H1 (cell line): ENCODE measurements around the gene GJB1. TPM values are rescaled to one million over a fixed set of nuclear protein-coding genes. Genes with fewer than 3 reads are reported as not detected.
A peak's percentile ranks its signal among the peaks of the same experiment; 100 is the strongest.

Experiments used
- CTCF ChIA-PET: fragments of 300-600 bp; sonication (Branson Sonifier 250); formaldehyde crosslinking; loops from one replicate; lab custom pipeline; 2021; ENCODE audit not compliant: partially characterized antibody; lab: Charles Lee
- POLR2A ChIA-PET: fragments of 300-600 bp; sonication (Branson Sonifier 250); formaldehyde crosslinking; loops from one replicate; lab custom pipeline; 2021; ENCODE audit warnings: inconsistent platforms; ENCODE audit not compliant: partially characterized antibody; lab: Charles Lee
- DNase-seq, 2 experiments: peaks; one replicate each; pipeline versions ENCODE4 v3.0.0 to v3.0.0-alpha.2; 2010 to 2022; ENCODE audit warnings: low spot score in 2 of 2, low read depth in 1 of 2, mixed read lengths in 1 of 2
- FAIRE-seq: peaks from 2 replicates; lab custom pipeline; 2011; peaks lifted over from hg19 to GRCh38; lab: Jason Lieb, UNC
- H2AFZ ChIP-seq: 2 replicates; pipeline ENCODE4 v1.8.1; 2012; ENCODE audit warnings: low read length, inconsistent platforms
- H2AK5ac ChIP-seq: 2 replicates; pipeline ENCODE4 v1.6.1; 2013; ENCODE audit warnings: low read depth, low read length
- H2BK120ac ChIP-seq: replicated peaks from 2 replicates; pipeline ENCODE3; 2013; ENCODE audit warnings: low read depth, low read length, inconsistent platforms
- H2BK12ac ChIP-seq: 2 replicates; pipeline ENCODE4 v1.6.1; 2013; ENCODE audit warnings: low read depth, low read length
- H2BK15ac ChIP-seq: 2 replicates; pipeline ENCODE4 v1.6.1; 2013; ENCODE audit warnings: low read length
- H2BK20ac ChIP-seq: 2 replicates; pipeline ENCODE4 v1.6.1; 2013; ENCODE audit warnings: low read length
- H2BK5ac ChIP-seq: 2 replicates; pipeline ENCODE4 v1.6.1; 2013; ENCODE audit warnings: low read depth, low read length
- H3K14ac ChIP-seq: 2 replicates; pipeline ENCODE4 v1.6.1; 2013; ENCODE audit warnings: inconsistent platforms; ENCODE audit not compliant: insufficient read length
- H3K18ac ChIP-seq: 2 replicates; pipeline ENCODE4 v1.6.1; 2013; ENCODE audit warnings: low read length; ENCODE audit errors: extremely low read depth
- H3K23ac ChIP-seq: 2 replicates; pipeline ENCODE4 v1.6.1; 2013; ENCODE audit warnings: inconsistent platforms; ENCODE audit not compliant: insufficient read length
- H3K23me2 ChIP-seq: 2 replicates; pipeline ENCODE4 v1.6.1; 2013; ENCODE audit warnings: low read depth, low read length
- H3K27ac ChIP-seq: 2 replicates; pipeline ENCODE4 v1.6.1; 2011; ENCODE audit warnings: low read depth, low read length, inconsistent platforms
- H3K27me3 ChIP-seq, 4 experiments: replicated peaks in 1 of 4; 1 replicate in 1 of 4; 2 replicates in 3 of 4; pipeline versions ENCODE4 v1.6.1 to v1.8.1; 2011 to 2013; ENCODE audit warnings: low read length in 3 of 4, mild to moderate bottlenecking in 3 of 4, inconsistent platforms in 2 of 4, mixed read lengths in 2 of 4, moderate library complexity in 1 of 4; ENCODE audit not compliant: control insufficient read depth in 3 of 4, insufficient read depth in 3 of 4; ENCODE audit errors: extremely low read depth in 1 of 4
- H3K36me3 ChIP-seq, 4 experiments: 2 replicates each; pipeline versions ENCODE4 v1.6.1 to v1.8.1; 2011 to 2013; ENCODE audit warnings: mild to moderate bottlenecking in 4 of 4, low read length in 3 of 4, moderate library complexity in 2 of 4, control low read depth in 1 of 4, inconsistent platforms in 1 of 4; ENCODE audit not compliant: insufficient read depth in 4 of 4, control insufficient read depth in 2 of 4
- H3K4ac ChIP-seq: replicated peaks from 2 replicates; pipeline ENCODE3; 2013; ENCODE audit warnings: low read length, low read depth, mixed read lengths, inconsistent platforms; ENCODE audit not compliant: insufficient read length
- H3K4me1 ChIP-seq, 4 experiments: replicated peaks in 1 of 4; 1 replicate in 1 of 4; 2 replicates in 3 of 4; pipeline versions ENCODE4 v1.6.1 to v1.8.1; 2011 to 2013; ENCODE audit warnings: low read length in 3 of 4, inconsistent platforms in 2 of 4, mixed read lengths in 1 of 4; ENCODE audit not compliant: insufficient read depth in 4 of 4, control insufficient read depth in 3 of 4
- H3K4me2 ChIP-seq, 2 experiments: 2 replicates each; pipeline versions ENCODE4 v1.6.1 to v1.8.1; 2011 to 2013; ENCODE audit warnings: low read depth in 2 of 2, low read length in 2 of 2, control low read depth in 1 of 2, inconsistent platforms in 1 of 2, mild to moderate bottlenecking in 1 of 2; ENCODE audit not compliant: insufficient read depth in 1 of 2
- H3K4me3 ChIP-seq, 4 experiments: fragments of 200-600, 300-600 bp in 1 of 4; sonication (generic), shearing (Covaris generic), sonication (Bioruptor Twin) in 1 of 4; 2 replicates each; pipeline versions ENCODE4 v1.5.1 to v1.8.1; 2011 to 2016; ENCODE audit warnings: low read length in 4 of 4, low read depth in 3 of 4, control low read depth in 2 of 4, inconsistent platforms in 2 of 4, mild to moderate bottlenecking in 2 of 4, mixed read lengths in 1 of 4, moderate library complexity in 1 of 4; ENCODE audit not compliant: insufficient read depth in 2 of 4; ENCODE audit errors: extremely low read depth in 1 of 4
- H3K56ac ChIP-seq: replicated peaks from 2 replicates; pipeline ENCODE3; 2013; ENCODE audit warnings: low read depth, mild to moderate bottlenecking, mixed read lengths, low read length, inconsistent platforms; ENCODE audit not compliant: insufficient read length
- H3K79me1 ChIP-seq: 2 replicates; pipeline ENCODE4 v1.6.1; 2013; ENCODE audit warnings: low read depth, low read length, control low read depth
- H3K79me2 ChIP-seq, 2 experiments: 2 replicates each; pipeline versions ENCODE4 v1.6.1 to v1.8.1; 2012 to 2013; ENCODE audit warnings: low read length in 2 of 2, mild to moderate bottlenecking in 2 of 2, inconsistent platforms in 1 of 2; ENCODE audit not compliant: insufficient read depth in 2 of 2, control insufficient read depth in 1 of 2
- H3K9ac ChIP-seq, 4 experiments: replicated peaks in 1 of 4; 1 replicate in 1 of 4; 2 replicates in 3 of 4; pipeline versions ENCODE4 v1.6.1 to v1.8.1; 2011 to 2013; ENCODE audit warnings: low read depth in 3 of 4, low read length in 3 of 4, control low read depth in 2 of 4, mild to moderate bottlenecking in 2 of 4, moderate library complexity in 2 of 4, inconsistent platforms in 1 of 4; ENCODE audit errors: extremely low read depth in 1 of 4
- H3K9me3 ChIP-seq, 2 experiments: 2 replicates each; pipeline versions ENCODE4 v1.6.1 to v1.8.1; 2012 to 2013; ENCODE audit warnings: mild to moderate bottlenecking in 2 of 2, moderate library complexity in 2 of 2, control low read depth in 1 of 2, inconsistent platforms in 1 of 2, low read depth in 1 of 2, low read length in 1 of 2, mixed read lengths in 1 of 2; ENCODE audit not compliant: insufficient read depth in 2 of 2
- H4K20me1 ChIP-seq, 2 experiments: replicated peaks in 1 of 2; 2 replicates each; pipeline versions ENCODE3 to v1.8.1; 2011 to 2013; ENCODE audit warnings: inconsistent platforms in 2 of 2, low read length in 2 of 2, mild to moderate bottlenecking in 1 of 2; ENCODE audit not compliant: insufficient read depth in 2 of 2, control insufficient read depth in 1 of 2
- H4K5ac ChIP-seq: 2 replicates; pipeline ENCODE4 v1.6.1; 2013; ENCODE audit warnings: low read length, low read depth, mixed read lengths, inconsistent platforms; ENCODE audit not compliant: insufficient read length
- H4K8ac ChIP-seq: 2 replicates; pipeline ENCODE4 v1.8.0; 2013; ENCODE audit warnings: mild to moderate bottlenecking, moderate library complexity, low read length, inconsistent platforms; ENCODE audit not compliant: insufficient read depth; ENCODE audit errors: extremely low read depth
- H4K91ac ChIP-seq: replicated peaks from 2 replicates; pipeline ENCODE3; 2013; ENCODE audit warnings: low read length, mixed read lengths, inconsistent platforms; ENCODE audit not compliant: insufficient read length
- SAP30 ChIP-seq: fragments of 300-600 bp; sonication (generic); IDR thresholded peaks from 2 replicates; pipeline ENCODE4 v1.7.1; 2012; ENCODE audit warnings: low read length, moderate library complexity, mild to moderate bottlenecking, inconsistent platforms; ENCODE audit not compliant: insufficient read depth, insufficient replicate concordance
- polyA plus RNA-seq, 7 experiments: library from polyadenylated mRNA; depleted of rRNA in 3 of 7; stranded (reverse) in 5 of 7; unstranded in 2 of 7; fragments of >200 nt in 5 of 7; fragments of 200-250 nt in 2 of 7; gene quantifications; 1 replicate in 5 of 7; 2 replicates in 1 of 7; 4 replicates in 1 of 7; pipeline versions ENCODE4 v1.2.1 to v1.2.3, GENCODE V29; 2011 to 2013; ENCODE audit warnings: missing spikeins in 2 of 7, mixed read lengths in 2 of 7
- total RNA-seq: library from RNA; stranded (reverse); fragmentation: NEBNext Ultra II Directional; extraction: Animal tissue kit (Norgen Biotek cat#: 25700); gene quantifications from 2 replicates; pipeline ENCODE4 v1.2.1, GENCODE V29; 2021

Gene GJB1
- total and polyA plus RNA-seq, 2 of the 8 experiments (the other 6 are each of a cell fraction or from before 2014, with no cell fraction given): 0.14 TPM; not detected in 1

DNA sequence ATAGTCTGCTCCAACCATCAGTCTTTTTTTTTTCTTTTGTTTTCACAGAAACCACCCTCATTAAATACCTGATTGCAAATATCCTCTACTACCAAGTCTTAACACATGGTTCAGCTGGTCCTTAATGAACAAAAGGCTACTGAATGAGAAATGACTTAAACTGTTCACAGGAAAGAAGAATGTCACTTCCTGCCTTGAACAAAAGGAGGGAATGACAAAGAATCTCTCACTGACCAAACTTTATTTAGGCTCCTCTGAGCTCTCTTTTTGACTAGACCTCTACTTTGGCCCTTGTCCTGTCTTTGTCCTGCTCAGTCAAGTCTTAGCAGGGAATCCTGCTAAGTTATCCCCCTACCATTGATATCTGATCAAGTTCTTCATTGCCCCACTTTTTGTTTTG is 31.8 kb upstream of the GJB1 start:
- POLR2A ChIA-PET: interaction anchor here (3.8 kb wide), 1 partner anchor 9 kb away, joined by 13 read pairs; no protein-coding TSS in a partner anchor
- H3K14ac ChIP-seq: no peak overlapping the region
- H3K27ac ChIP-seq: no peak overlapping the region; the same call in 1 of the 2 replicates
- H3K18ac ChIP-seq: no peak overlapping the region
- H3K4me2 ChIP-seq: no peak overlapping the region
- H3K23me2 ChIP-seq: no peaks in the 10 kb centered on the region
- FAIRE-seq (peak; percentile 7), DNase-seq (no peak)
- no peaks in the 10 kb centered on the region for H3K9me3 ChIP-seq
- H4K20me1 ChIP-seq: no peaks in the 10 kb centered on the region
- no peak overlapping the region for H3K9ac ChIP-seq
- no peak overlapping the region for H3K4ac ChIP-seq
- CTCF ChIA-PET: interaction anchor here (0.8 to 1.6 kb wide), 3 partner anchors 8 to 61 kb away, joined by 3 read pairs; no protein-coding TSS in a partner anchor
- H4K5ac ChIP-seq: no peak overlapping the region
- H3K36me3 ChIP-seq: no peaks in the 10 kb centered on the region
- H2AFZ ChIP-seq: peak overlapping the region; percentile 50; the same call in 1 of the 2 replicates
- no peak overlapping the region for H3K23ac ChIP-seq
- no peak overlapping the region for H2BK120ac ChIP-seq
- H2AK5ac ChIP-seq: no peak overlapping the region
- peaks cover 0 to 3% (median 0%) of the 10 kb centered on the region in 4 experiments; a peak in 1 of 7 replicates for H3K4me1 ChIP-seq
- H2BK5ac ChIP-seq: peak overlapping the region; percentile 56; the same call in 1 of the 2 replicates
- H3K27me3 ChIP-seq: no peaks in the 10 kb centered on the region
- H3K79me2 ChIP-seq: no peaks in the 10 kb centered on the region
- H3K79me1 ChIP-seq: no peaks in the 10 kb centered on the region
- H2BK15ac ChIP-seq: no peak overlapping the region
- no peak overlapping the region for H3K4me3 ChIP-seq
- H4K8ac ChIP-seq: no peak overlapping the region
- H3K56ac ChIP-seq: no peak overlapping the region
- no peak overlapping the region for H2BK20ac ChIP-seq
- no peak for TF ChIP-seq SAP30
- TF ChIP-seq, all 59 proteins: peak for 0
- Histone ChIP-seq H2BK12ac (no peak overlapping the region), H4K91ac (no peak overlapping the region)
